Thoracic aorta (tissue), 2 donors: ENCODE measurements around the gene AHR. TPM values are rescaled to one million over a fixed set of nuclear protein-coding genes. Genes with fewer than 3 reads are reported as not detected.
A peak's percentile ranks its signal among the peaks of the same experiment; 100 is the strongest.

Source experiments
- ATAC-seq: fragments of 150-250 bp; one replicate; pipeline ENCODE4 v1.8.0; 2017; ENCODE audit warnings: low read depth; ENCODE audit not compliant: insufficient number of reproducible peaks, low FRiP score
- DNase-seq: peaks from one replicate; pipeline ENCODE4 v3.0.0-alpha.2; 2020; ENCODE audit warnings: low spot score
- H3K27ac ChIP-seq, 2 donors: fragments of 200-600 bp; sonication (generic); 1 replicate in 1 of 2; 2 replicates in 1 of 2; pipeline ENCODE4 v1.5.1; 2016; ENCODE audit warnings: mild to moderate bottlenecking in 2 of 2, moderate library complexity in 2 of 2
- H3K27me3 ChIP-seq: fragments of 200-600 bp; sonication (generic); replicated peaks from 2 replicates; pipeline ENCODE4 v1.6.0; 2016; ENCODE audit warnings: mild to moderate bottlenecking; ENCODE audit not compliant: insufficient read depth
- H3K36me3 ChIP-seq: fragments of 200-600 bp; sonication (generic); one replicate; pipeline ENCODE4 v1.5.1; 2016
- H3K4me1 ChIP-seq, 2 donors: fragments of 200-600 bp; sonication (generic); 1 replicate in 1 of 2; 2 replicates in 1 of 2; pipeline versions ENCODE4 v1.5.1 to v1.6.0; 2016; ENCODE audit warnings: low read depth in 2 of 2, mild to moderate bottlenecking in 1 of 2; ENCODE audit not compliant: control insufficient read depth in 1 of 2
- H3K4me3 ChIP-seq: fragments of 200-600 bp; sonication (generic); 2 replicates; pipeline ENCODE4 v1.5.1; 2016; ENCODE audit warnings: mild to moderate bottlenecking
- H3K9me3 ChIP-seq: fragments of 200-600 bp; sonication (generic); 2 replicates; pipeline ENCODE4 v1.5.1; 2016
- total RNA-seq, 2 donors: library from RNA; depleted of rRNA; stranded (reverse); fragments of >200 nt; gene quantifications; one replicate each; pipeline versions ENCODE4 v1.1.0 to v1.2.3, GENCODE V29; 2016
- TF ChIP-seq, protein P1 (sequence below): fragments of 200-600 bp; sonication (generic); IDR thresholded peaks from one replicate; pipeline ENCODE4 v1.5.1; 2019; ENCODE audit warnings: antibody characterized with exemption

Gene AHR
- total RNA-seq, 2 donors from 2014 or later: 131 to 191 TPM

DNA sequence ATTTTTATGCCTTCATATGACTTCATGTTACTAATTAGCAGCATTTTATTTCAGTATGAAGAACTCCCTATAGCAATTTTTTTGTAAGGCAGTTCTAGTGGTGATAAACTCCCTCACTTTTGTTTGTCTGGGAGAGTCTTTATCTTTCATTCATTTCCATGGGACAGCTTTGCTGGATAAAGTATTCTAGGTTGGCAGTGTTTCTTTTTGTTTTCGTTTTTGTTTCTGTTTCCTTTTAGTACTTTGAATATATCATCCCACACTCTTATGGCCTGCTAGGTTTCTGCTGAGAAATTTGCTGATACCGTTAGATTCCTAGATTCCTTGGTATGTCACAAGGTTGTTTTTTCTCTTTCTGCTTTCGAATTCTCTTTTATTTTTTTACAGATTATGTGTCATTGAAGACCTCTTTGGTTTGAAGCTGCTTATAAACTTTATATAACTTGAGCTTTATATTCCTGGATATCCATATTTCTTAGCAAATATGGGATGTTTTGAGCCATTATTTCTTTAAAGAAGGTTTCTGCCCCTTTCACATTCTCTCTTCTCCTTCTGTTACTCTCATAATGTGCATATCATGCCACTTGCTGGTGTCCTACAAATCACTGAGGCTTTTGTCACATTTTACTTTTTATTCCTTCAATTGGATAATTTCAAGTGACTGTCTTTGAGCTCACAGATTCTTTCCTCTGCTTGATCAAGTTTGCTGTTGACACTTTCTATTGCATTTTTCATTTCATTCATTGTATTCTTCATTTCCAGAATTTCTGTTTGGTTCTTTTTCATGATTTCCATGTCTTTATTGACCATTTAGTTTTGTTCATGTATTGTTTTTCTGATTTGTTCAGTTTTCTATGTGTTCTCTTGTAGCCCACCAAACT lies 28.9 kb upstream of the AHR start:
- TF ChIP-seq, protein P1, sequence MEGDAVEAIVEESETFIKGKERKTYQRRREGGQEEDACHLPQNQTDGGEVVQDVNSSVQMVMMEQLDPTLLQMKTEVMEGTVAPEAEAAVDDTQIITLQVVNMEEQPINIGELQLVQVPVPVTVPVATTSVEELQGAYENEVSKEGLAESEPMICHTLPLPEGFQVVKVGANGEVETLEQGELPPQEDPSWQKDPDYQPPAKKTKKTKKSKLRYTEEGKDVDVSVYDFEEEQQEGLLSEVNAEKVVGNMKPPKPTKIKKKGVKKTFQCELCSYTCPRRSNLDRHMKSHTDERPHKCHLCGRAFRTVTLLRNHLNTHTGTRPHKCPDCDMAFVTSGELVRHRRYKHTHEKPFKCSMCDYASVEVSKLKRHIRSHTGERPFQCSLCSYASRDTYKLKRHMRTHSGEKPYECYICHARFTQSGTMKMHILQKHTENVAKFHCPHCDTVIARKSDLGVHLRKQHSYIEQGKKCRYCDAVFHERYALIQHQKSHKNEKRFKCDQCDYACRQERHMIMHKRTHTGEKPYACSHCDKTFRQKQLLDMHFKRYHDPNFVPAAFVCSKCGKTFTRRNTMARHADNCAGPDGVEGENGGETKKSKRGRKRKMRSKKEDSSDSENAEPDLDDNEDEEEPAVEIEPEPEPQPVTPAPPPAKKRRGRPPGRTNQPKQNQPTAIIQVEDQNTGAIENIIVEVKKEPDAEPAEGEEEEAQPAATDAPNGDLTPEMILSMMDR: no peak
- Histone ChIP-seq H3K27me3 (no peaks in the 10 kb centered on the region), H3K36me3 (no peaks in the 10 kb centered on the region), H3K9me3 (peaks cover 27% of the 10 kb centered on the region), H3K27ac (no peak overlapping the region), H3K4me1 (peaks cover 0 to 5% of the 10 kb centered on the region in 2 donors), H3K4me3 (no peak overlapping the region)
- DNase-seq (no peak), ATAC-seq (no peak)

DNA sequence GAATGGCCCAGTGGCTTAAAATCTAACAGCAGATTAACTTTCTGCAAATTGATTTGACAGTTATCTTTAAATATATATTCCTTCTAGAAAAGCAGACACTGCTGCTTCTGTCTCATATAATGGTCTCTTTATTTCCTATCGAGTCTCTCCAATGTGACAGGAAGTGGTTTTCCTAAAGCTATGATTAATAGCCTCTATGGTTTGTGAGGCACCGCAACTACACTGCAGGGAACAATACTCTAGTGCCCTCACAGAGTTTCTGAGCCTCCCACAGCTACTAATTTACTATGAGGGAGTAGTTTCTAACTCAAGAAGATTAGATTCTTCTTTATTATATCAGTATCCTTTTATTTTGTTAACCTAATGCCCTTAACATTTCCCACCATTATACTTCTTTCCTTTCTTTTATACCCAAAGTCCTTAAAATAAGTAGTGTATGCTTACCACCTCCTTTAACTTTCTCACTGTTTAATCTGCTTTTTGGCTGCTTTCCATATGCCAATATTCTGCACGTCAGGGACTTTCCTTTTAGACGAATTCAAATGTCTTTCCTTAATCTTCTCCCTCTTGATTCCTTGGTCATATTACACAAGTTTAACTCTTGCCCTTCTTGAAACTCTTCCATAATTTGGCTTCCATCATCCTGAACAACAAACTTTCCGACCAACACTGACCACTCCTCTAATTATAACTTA lies 23.8 kb upstream of the AHR start:
- ATAC-seq (no peak), DNase-seq (no peak)
- H3K9me3 ChIP-seq: peaks cover 7% of the 10 kb centered on the region
- no peaks in the 10 kb centered on the region for H3K36me3 ChIP-seq
- H3K4me1 ChIP-seq: peaks cover 19 to 25% of the 10 kb centered on the region in 2 donors
- no peaks in the 10 kb centered on the region for H3K27me3 ChIP-seq
- peak overlapping the region in 1 of 2 donors; percentile 67 for H3K27ac ChIP-seq
- H3K4me3 ChIP-seq: no peak overlapping the region
- TF ChIP-seq, protein P1: no peak

DNA sequence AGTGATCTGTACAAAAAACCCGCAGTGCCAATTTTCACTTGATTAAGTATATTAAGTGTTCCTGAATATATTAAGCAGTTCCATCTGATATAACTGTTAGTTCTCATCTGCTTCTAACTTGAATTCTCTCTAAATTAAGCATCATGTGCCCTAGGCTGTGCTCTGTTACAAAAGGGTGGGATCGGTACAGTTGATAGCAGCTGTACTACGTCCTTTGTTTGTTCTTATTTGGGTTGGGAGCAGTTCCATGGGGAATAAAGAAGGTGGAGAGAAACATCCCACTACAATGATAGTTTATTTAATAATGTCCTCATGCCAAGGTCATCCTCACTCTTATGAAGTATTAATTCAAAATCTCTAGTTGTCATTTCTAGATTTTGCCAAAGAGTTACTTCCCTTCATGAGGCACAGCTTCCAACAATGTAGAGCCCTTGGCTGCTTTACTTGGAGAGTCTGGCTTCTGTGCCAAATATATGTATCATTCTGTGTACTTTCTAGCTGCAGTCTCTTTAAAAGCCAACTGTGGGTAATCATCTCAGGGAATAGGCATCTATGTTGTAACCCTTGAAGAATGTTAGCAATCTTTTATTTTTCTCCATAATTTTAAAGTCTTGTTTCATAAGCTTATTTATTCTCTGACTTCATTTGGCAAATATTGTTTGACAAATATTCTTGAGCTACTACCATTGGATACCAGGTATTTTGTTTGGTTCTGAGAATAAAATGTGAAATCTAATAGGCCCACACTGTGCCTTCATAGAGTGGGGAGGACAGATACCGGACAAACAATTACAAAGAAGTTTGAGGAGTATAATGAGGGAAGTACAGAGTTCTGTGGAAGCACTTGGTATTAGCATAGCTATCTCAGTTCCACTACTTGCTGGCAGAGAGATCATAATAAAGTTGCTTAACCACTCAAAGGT lies 22.4 kb upstream of the AHR start:
- Histone ChIP-seq H3K27ac (peak overlapping the region; percentile 68 to 74), H3K9me3 (no peaks in the 10 kb centered on the region), H3K4me1 (peaks cover 19 to 25% of the 10 kb centered on the region in 2 donors), H3K27me3 (no peaks in the 10 kb centered on the region), H3K36me3 (no peaks in the 10 kb centered on the region), H3K4me3 (peak overlapping the region; percentile 41)
- TF ChIP-seq, protein P1: no peak
- ATAC-seq (peak; percentile 99), DNase-seq (no peak)

DNA sequence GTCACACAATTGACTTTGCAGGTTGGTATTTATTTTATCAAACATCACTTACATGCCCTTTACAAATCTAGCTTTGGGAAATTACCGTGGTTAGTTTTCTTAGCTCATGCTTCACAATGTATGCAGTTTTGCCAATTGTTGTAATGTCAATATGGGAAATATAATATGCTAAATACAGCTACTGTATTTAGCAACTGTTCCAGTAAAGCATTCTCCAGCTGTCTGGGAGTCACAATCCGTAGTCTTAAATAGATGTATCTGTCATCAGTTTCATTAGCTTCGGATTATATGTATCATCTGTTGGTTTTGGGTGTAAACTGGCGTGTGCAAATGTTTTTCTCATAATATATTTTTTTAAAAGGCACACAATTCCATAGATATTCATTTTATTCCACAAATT lies 19.4 kb upstream of the AHR start:
- Histone ChIP-seq H3K4me1 (peaks cover 19 to 25% of the 10 kb centered on the region in 2 donors), H3K36me3 (no peaks in the 10 kb centered on the region), H3K9me3 (no peaks in the 10 kb centered on the region), H3K4me3 (no peak overlapping the region), H3K27ac (no peak overlapping the region), H3K27me3 (no peaks in the 10 kb centered on the region)
- TF ChIP-seq, protein P1: no peak
- ATAC-seq (no peak), DNase-seq (no peak)
